A549 (cell line): Measurements from ENCODE around the gene GRM5. TPM values are rescaled to one million over a fixed set of nuclear protein-coding genes. Genes with fewer than 3 reads are reported as not detected.

ENCODE experiments used
- ATAC-seq, 2 experiments: fragments of 200-7000 bp in 1 of 2; fragments of >200 bp in 1 of 2; cut with Nextera tagmentation in 1 of 2; cut with Tn5 transposase in 1 of 2; 3 replicates each; pipeline versions ENCODE4 v1.8.0 to v1.9.1; 2018 to 2020; ENCODE audit warnings: mild to moderate bottlenecking in 1 of 2, moderate library complexity in 1 of 2
- CTCF ChIA-PET: fragments of 300-600 bp; sonication (Branson Sonifier 250); formaldehyde crosslinking; extraction: SDS; loops from one replicate; lab custom pipeline; 2021; ENCODE audit warnings: antibody characterized with exemption, inconsistent platforms; lab: Yijun Ruan, JAX
- POLR2A ChIA-PET: fragments of 350-600 bp; formaldehyde crosslinking; extraction: SDS; loops from one replicate; lab custom pipeline; 2021; ENCODE audit warnings: antibody characterized with exemption, inconsistent platforms; lab: Yijun Ruan, JAX
- DNase-seq, 2 experiments: peaks; one replicate each; pipeline versions ENCODE4 v3.0.0 to v3.0.0-alpha.2; 2011 to 2016; ENCODE audit warnings: low read depth in 1 of 2, low spot score in 1 of 2
- FAIRE-seq: peaks from 2 replicates; lab custom pipeline; 2011; peaks lifted over from hg19 to GRCh38; lab: Jason Lieb, UNC
- H3K27ac ChIP-seq, 2 experiments: fragments of >200 bp; sonication (Bioruptor Twin); formaldehyde crosslinking; 3 replicates each; pipeline ENCODE4 v1.5.1; 2016 to 2017
- H3K4me1 ChIP-seq: fragments of >200 bp; sonication (Bioruptor Twin); formaldehyde crosslinking; 3 replicates; pipeline ENCODE4 v1.6.1; 2016
- H3K4me2 ChIP-seq: fragments of >200 bp; sonication (Bioruptor Twin); formaldehyde crosslinking; 3 replicates; pipeline ENCODE4 v1.6.1; 2016
- H3K4me3 ChIP-seq: fragments of >200 bp; sonication (Bioruptor Twin); formaldehyde crosslinking; 3 replicates; pipeline ENCODE4 v1.5.1; 2016
- H3K9me3 ChIP-seq: fragments of >200 bp; sonication (Bioruptor Twin); formaldehyde crosslinking; 3 replicates; pipeline ENCODE4 v1.6.1; 2016
- CBX8 ChIP-seq: fragments of 200-600 bp; sonication (generic); IDR thresholded peaks from 2 replicates; pipeline ENCODE4 v1.6.1; 2016
- CHD2 ChIP-seq: fragments of 150-350 bp; IDR thresholded peaks from 2 replicates; pipeline ENCODE4 v1.6.1; 2014; ENCODE audit warnings: low read length; ENCODE audit not compliant: partially characterized antibody
- CHD4 ChIP-seq: fragments of 200-600 bp; sonication (generic); IDR thresholded peaks from 2 replicates; pipeline ENCODE4 v1.6.1; 2016; ENCODE audit warnings: antibody characterized with exemption, mild to moderate bottlenecking, borderline replicate concordance
- EHMT2 ChIP-seq: fragments of 200-600 bp; sonication (generic); IDR thresholded peaks from 2 replicates; pipeline ENCODE4 v1.6.1; 2016; ENCODE audit warnings: antibody characterized with exemption, low read depth, mild to moderate bottlenecking, moderate library complexity
- EP300 ChIP-seq, 2 experiments: fragments of >200 bp; sonication (Bioruptor Twin); formaldehyde crosslinking; IDR thresholded peaks; 2 replicates in 1 of 2; 3 replicates in 1 of 2; pipeline ENCODE4 v1.6.1; 2016 to 2017
- ESRRA ChIP-seq: fragments of 150-350 bp; IDR thresholded peaks from 2 replicates; pipeline ENCODE4 v1.6.1; 2014; ENCODE audit warnings: mild to moderate bottlenecking, low read length, borderline replicate concordance
- FOSB ChIP-seq: fragments of 250-450 bp; sonication (Bioruptor Pico); IDR thresholded peaks from 2 replicates; pipeline ENCODE4 v1.5.0; 2020; ENCODE audit warnings: mild to moderate bottlenecking, moderate library complexity
- FOSL2 ChIP-seq, 2 experiments: fragments of 450-650 bp in 1 of 2; fragments of >200 bp in 1 of 2; sonication (Bioruptor Twin) in 1 of 2; formaldehyde crosslinking; IDR thresholded peaks; 2 replicates each; pipeline versions ENCODE4 v1.5.0 to v1.6.1; 2016 to 2020; ENCODE audit warnings: mild to moderate bottlenecking in 1 of 2, moderate library complexity in 1 of 2
- HOXB13 ChIP-seq: fragments of 250-450 bp; sonication (Bioruptor Pico); IDR thresholded peaks from 2 replicates; pipeline ENCODE4 v1.5.0; 2020; ENCODE audit warnings: low read depth, mild to moderate bottlenecking, moderate library complexity
- JUN ChIP-seq, 2 experiments: fragments of >200 bp; sonication (Bioruptor Twin); formaldehyde crosslinking; IDR thresholded peaks; 2 replicates in 1 of 2; 3 replicates in 1 of 2; pipeline ENCODE4 v1.6.1; 2016 to 2017
- JUNB ChIP-seq: fragments of >200 bp; sonication (Bioruptor Twin); formaldehyde crosslinking; IDR thresholded peaks from 2 replicates; pipeline ENCODE4 v1.6.1; 2016
- KDM5A ChIP-seq: fragments of 200-600 bp; sonication (generic); IDR thresholded peaks from 2 replicates; pipeline ENCODE4 v1.6.1; 2016; ENCODE audit warnings: antibody characterized with exemption, mild to moderate bottlenecking
- NPAS2 ChIP-seq: fragments of 250-450 bp; sonication (Bioruptor Pico); IDR thresholded peaks from 2 replicates; pipeline ENCODE4 v1.8.0; 2022; ENCODE audit warnings: mild to moderate bottlenecking, moderate library complexity, borderline replicate concordance
- ZSCAN20 ChIP-seq: fragments of 250-450 bp; sonication (Bioruptor Pico); IDR thresholded peaks from 2 replicates; pipeline ENCODE4 v1.8.0; 2022; ENCODE audit warnings: mild to moderate bottlenecking, moderate library complexity
- WGBS: methylation state at CpG from one replicate; pipeline ENCODE4 v1.1.6; 2017; ENCODE audit errors: missing lambda C conversion rate; 5-methylcytosine and 5-hydroxymethylcytosine counted together
- polyA plus RNA-seq, 4 experiments: library from polyadenylated mRNA; depleted of rRNA in 3 of 4; stranded (reverse); fragments of >200 nt; fragmentation: RNase III in 1 of 4; extraction: RNeasy Plus Mini Kit Qiagen cat#74134 plus additional on column Dnase treatment in 1 of 4; gene quantifications; 2 replicates in 3 of 4; 3 replicates in 1 of 4; pipeline ENCODE4 v1.2.3, GENCODE V29; 2011 to 2017
- TF ChIP-seq, protein P1 (sequence below): fragments of 250-450 bp; sonication (Bioruptor Pico); IDR thresholded peaks from 2 replicates; pipeline ENCODE4 v1.5.0; 2021; ENCODE audit warnings: mild to moderate bottlenecking, moderate library complexity, borderline replicate concordance
- TF ChIP-seq, protein P2 (sequence below): fragments of 250-450 bp; sonication (Bioruptor Pico); IDR thresholded peaks from 2 replicates; pipeline ENCODE4 v1.5.0; 2020; ENCODE audit warnings: low read depth, mild to moderate bottlenecking, moderate library complexity
- TF ChIP-seq, protein P3 (sequence below): fragments of 150-350 bp; IDR thresholded peaks from 2 replicates; pipeline ENCODE4 v1.6.1; 2014; ENCODE audit warnings: low read depth, mild to moderate bottlenecking, low read length
- TF ChIP-seq, protein P4 (sequence below): fragments of >200 bp; sonication (Bioruptor Twin); formaldehyde crosslinking; IDR thresholded peaks from 3 replicates; pipeline ENCODE4 v1.6.1; 2016
- TF ChIP-seq, protein P5 (sequence below): IDR thresholded peaks from 2 replicates; pipeline ENCODE4 v1.6.1; 2012; ENCODE audit warnings: low read depth, borderline replicate concordance
- TF ChIP-seq, protein P6 (sequence below): IDR thresholded peaks from 2 replicates; pipeline ENCODE4 v1.6.1; 2012
- TF ChIP-seq, protein P7 (sequence below): fragments of >200 bp; sonication (Bioruptor Twin); formaldehyde crosslinking; IDR thresholded peaks from 2 replicates; pipeline ENCODE4 v1.6.1; 2016

Gene GRM5
- polyA plus RNA-seq, 2 of the 4 experiments (the other 2 are of a cell fraction) = 0.01 TPM; not detected in 1

DNA sequence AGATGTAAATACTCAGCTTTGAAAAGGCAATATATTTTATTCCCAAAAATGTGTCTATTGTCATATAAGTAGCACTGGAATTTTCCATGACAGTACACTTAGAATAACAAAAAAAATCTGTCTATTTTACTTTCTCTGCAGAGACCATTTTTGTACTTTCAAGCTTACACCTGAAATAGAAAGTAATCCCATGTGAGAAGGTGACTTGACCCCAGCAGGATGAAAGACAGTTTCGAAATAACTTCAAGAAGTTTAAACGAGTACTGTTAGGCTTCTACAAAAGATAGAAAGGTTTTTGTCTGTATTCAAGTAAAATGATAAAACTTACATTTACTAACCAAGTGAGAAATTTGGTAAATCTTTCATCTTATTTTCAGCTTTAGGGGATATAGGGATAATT is 468.4 kb downstream of the GRM5 start:
- TF ChIP-seq CHD4 (no peak), NPAS2 (no peak), FOSB (CRISPR knock-in tag) (no peak), CHD2 (no peak), EHMT2 (no peak), EP300 (IDR thresholded peaks at IDR 0.05) (no peak), HOXB13 (no peak), ESRRA (no peak), KDM5A (no peak), JUNB (no peak), JUN (IDR thresholded peaks at IDR 0.05) (no peak), ZSCAN20 (no peak)
- TF ChIP-seq, protein P1, sequence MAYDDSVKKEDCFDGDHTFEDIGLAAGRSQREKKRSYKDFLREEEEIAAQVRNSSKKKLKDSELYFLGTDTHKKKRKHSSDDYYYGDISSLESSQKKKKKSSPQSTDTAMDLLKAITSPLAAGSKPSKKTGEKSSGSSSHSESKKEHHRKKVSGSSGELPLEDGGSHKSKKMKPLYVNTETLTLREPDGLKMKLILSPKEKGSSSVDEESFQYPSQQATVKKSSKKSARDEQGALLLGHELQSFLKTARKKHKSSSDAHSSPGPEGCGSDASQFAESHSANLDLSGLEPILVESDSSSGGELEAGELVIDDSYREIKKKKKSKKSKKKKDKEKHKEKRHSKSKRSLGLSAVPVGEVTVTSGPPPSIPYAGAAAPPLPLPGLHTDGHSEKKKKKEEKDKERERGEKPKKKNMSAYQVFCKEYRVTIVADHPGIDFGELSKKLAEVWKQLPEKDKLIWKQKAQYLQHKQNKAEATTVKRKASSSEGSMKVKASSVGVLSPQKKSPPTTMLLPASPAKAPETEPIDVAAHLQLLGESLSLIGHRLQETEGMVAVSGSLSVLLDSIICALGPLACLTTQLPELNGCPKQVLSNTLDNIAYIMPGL = no peak
- TF ChIP-seq, protein P2, sequence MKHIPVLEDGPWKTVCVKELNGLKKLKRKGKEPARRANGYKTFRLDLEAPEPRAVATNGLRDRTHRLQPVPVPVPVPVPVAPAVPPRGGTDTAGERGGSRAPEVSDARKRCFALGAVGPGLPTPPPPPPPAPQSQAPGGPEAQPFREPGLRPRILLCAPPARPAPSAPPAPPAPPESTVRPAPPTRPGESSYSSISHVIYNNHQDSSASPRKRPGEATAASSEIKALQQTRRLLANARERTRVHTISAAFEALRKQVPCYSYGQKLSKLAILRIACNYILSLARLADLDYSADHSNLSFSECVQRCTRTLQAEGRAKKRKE = no peak
- TF ChIP-seq, protein P3, sequence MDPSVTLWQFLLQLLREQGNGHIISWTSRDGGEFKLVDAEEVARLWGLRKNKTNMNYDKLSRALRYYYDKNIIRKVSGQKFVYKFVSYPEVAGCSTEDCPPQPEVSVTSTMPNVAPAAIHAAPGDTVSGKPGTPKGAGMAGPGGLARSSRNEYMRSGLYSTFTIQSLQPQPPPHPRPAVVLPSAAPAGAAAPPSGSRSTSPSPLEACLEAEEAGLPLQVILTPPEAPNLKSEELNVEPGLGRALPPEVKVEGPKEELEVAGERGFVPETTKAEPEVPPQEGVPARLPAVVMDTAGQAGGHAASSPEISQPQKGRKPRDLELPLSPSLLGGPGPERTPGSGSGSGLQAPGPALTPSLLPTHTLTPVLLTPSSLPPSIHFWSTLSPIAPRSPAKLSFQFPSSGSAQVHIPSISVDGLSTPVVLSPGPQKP = no peak
- TF ChIP-seq, protein P4, sequence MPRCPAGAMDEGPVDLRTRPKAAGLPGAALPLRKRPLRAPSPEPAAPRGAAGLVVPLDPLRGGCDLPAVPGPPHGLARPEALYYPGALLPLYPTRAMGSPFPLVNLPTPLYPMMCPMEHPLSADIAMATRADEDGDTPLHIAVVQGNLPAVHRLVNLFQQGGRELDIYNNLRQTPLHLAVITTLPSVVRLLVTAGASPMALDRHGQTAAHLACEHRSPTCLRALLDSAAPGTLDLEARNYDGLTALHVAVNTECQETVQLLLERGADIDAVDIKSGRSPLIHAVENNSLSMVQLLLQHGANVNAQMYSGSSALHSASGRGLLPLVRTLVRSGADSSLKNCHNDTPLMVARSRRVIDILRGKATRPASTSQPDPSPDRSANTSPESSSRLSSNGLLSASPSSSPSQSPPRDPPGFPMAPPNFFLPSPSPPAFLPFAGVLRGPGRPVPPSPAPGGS = no peak
- TF ChIP-seq, protein P5, sequence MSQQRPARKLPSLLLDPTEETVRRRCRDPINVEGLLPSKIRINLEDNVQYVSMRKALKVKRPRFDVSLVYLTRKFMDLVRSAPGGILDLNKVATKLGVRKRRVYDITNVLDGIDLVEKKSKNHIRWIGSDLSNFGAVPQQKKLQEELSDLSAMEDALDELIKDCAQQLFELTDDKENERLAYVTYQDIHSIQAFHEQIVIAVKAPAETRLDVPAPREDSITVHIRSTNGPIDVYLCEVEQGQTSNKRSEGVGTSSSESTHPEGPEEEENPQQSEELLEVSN = no peak
- TF ChIP-seq, protein P6, sequence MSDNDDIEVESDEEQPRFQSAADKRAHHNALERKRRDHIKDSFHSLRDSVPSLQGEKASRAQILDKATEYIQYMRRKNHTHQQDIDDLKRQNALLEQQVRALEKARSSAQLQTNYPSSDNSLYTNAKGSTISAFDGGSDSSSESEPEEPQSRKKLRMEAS = no peak
- TF ChIP-seq, protein P7, sequence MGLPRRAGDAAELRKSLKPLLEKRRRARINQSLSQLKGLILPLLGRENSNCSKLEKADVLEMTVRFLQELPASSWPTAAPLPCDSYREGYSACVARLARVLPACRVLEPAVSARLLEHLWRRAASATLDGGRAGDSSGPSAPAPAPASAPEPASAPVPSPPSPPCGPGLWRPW = no peak
- ATAC-seq = no peak
- CTCF ChIA-PET = interaction anchor here (0.7 kb wide), 1 partner anchor 13 kb away, joined by 3 read pairs; no protein-coding TSS in a partner anchor

DNA sequence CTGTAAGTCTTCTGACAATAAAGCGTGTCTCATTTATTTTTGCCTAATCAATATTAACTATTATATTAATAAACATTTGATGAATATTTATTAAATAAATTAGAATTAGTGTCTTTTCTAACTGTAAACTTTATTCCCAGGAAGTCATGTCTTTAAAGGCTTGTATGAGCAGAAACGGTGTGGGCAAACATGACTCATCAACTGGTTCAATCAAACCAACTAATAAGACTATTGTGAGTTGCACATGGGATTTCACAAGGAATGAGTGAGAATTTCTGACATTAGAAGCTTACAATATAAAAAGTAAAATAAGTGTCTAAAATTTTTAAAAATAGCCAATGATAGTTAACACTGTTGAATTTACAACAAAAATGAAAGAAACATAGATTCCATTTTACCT is 469.0 kb downstream of the GRM5 start:
- DNase-seq = no peak
- TF ChIP-seq FOSL2 (IDR thresholded peaks at IDR 0.05) = no peak
- 0 out of 2 replicates have a peak, but pooled peaks have one; percentile 14 for TF ChIP-seq FOSL2 (CRISPR knock-in tag; IDR thresholded peaks at IDR 0.05)
- no peak for TF ChIP-seq CBX8
- H3K9me3 ChIP-seq = no peaks in the 10 kb centered on the region
- ATAC-seq = no peak
- no peak overlapping the region for H3K27ac ChIP-seq
- ChIA-PET CTCF (interaction anchor here (0.7 kb wide), 1 partner anchor 13 kb away, joined by 3 read pairs; no protein-coding TSS in a partner anchor), POLR2A (no interaction called here)
- H3K4me1 ChIP-seq = no peaks in the 10 kb centered on the region
- 50% methylated on average over 2 of the region's 2 CpGs for WGBS
- H3K4me2 ChIP-seq = no peak overlapping the region
- no peak overlapping the region for H3K4me3 ChIP-seq
- no peak for FAIRE-seq

More for the DNA sequence above, 468.4 kb downstream of the GRM5 start:
- H3K4me2 ChIP-seq = no peak overlapping the region
- FAIRE-seq (peak; percentile 23), DNase-seq (no peak)
- H3K4me1 ChIP-seq = no peaks in the 10 kb centered on the region
- 7% methylated on average over 2 of the region's 2 CpGs for WGBS
- H3K9me3 ChIP-seq = no peaks in the 10 kb centered on the region
- no peak overlapping the region for H3K4me3 ChIP-seq
- H3K27ac ChIP-seq = no peak overlapping the region
- POLR2A ChIA-PET = no interaction called here
